Measurements from ENCODE around the gene OCA2.
"Not testable (repeated sequence)": the region's sequence is repeated elsewhere in the genome, so short reads cannot be mapped to it uniquely, and the experiment has no call there.

OCA2 gene

GRCh38 chr15:27774191-27774590, 324.9 kb downstream of the OCA2 start:
- no peak for DNase-seq (ENCODE audit: low read depth, low spot score)

- no peak for DNase-seq (ENCODE audit: low read depth, low spot score)
Observed at GRCh38 chr15:27771892-27772291, 327.2 kb downstream of the OCA2 start.

- DNase-seq (ENCODE audit: low read depth, low spot score): no peak
Observed at GRCh38 chr15:27770769-27771554, 328.2 kb downstream of the OCA2 start.

- DNase-seq (ENCODE audit: low read depth, low spot score): no peak
Observed at GRCh38 chr15:27770086-27770607, 329.0 kb downstream of the OCA2 start.

- no peak for DNase-seq (ENCODE audit: low read depth, low spot score)
Observed at GRCh38 chr15:27769652-27770051, 329.5 kb downstream of the OCA2 start.

GRCh38 chr15:27768732-27769475, 330.2 kb downstream of the OCA2 start:
- no peak for DNase-seq (ENCODE audit: low read depth, low spot score)

- no peak for DNase-seq (ENCODE audit: low read depth, low spot score)
Observed at GRCh38 chr15:27767918-27768640, 331.0 kb downstream of the OCA2 start.

GRCh38 chr15:27767430-27767829, 331.7 kb downstream of the OCA2 start:
- DNase-seq (ENCODE audit: low read depth, low spot score): not testable (repeated sequence)

- no peak for DNase-seq (ENCODE audit: low read depth, low spot score)
Observed at GRCh38 chr15:27764339-27764738, 334.8 kb downstream of the OCA2 start.

GRCh38 chr15:27763514-27763913, 335.6 kb downstream of the OCA2 start:
- no peak for DNase-seq (ENCODE audit: low read depth, low spot score)

GRCh38 chr15:27762471-27762870, 336.6 kb downstream of the OCA2 start:
- no peak for DNase-seq (ENCODE audit: low read depth, low spot score)

GRCh38 chr15:27757052-27757451, 342.1 kb downstream of the OCA2 start:
- no peak for DNase-seq (ENCODE audit: low read depth, low spot score)

- no peak for DNase-seq (ENCODE audit: low read depth, low spot score)
Observed at GRCh38 chr15:27752691-27753090, 346.4 kb downstream of the OCA2 start.

- no peak for DNase-seq (ENCODE audit: low read depth, low spot score)
Observed at GRCh38 chr15:27747997-27748396, 351.1 kb downstream of the OCA2 start.

GRCh38 chr15:27746401-27746955, 352.6 kb downstream of the OCA2 start:
- DNase-seq (ENCODE audit: low read depth, low spot score): no peak

- DNase-seq (ENCODE audit: low read depth, low spot score): no peak
Observed at GRCh38 chr15:27744641-27745040, 354.5 kb downstream of the OCA2 start.

- no peak for DNase-seq (ENCODE audit: low read depth, low spot score)
Observed at GRCh38 chr15:27743638-27744037, 355.5 kb downstream of the OCA2 start.

GRCh38 chr15:27742751-27743477, 356.2 kb downstream of the OCA2 start:
- DNase-seq (ENCODE audit: low read depth, low spot score): no peak

- no peak for DNase-seq (ENCODE audit: low read depth, low spot score)
Observed at GRCh38 chr15:27741226-27741860, 357.8 kb downstream of the OCA2 start.

- no peak for DNase-seq (ENCODE audit: low read depth, low spot score)
Observed at GRCh38 chr15:27734785-27735495, 364.2 kb downstream of the OCA2 start.

Measured in iPS DF 19.7 (cell line).